Measurements from ENCODE around the gene FZD4. TPM values are rescaled to one million over a fixed set of nuclear protein-coding genes. Genes with fewer than 3 reads are reported as not detected.

Gene FZD4
- total RNA-seq, 1 experiment from 2014 or later = 7.7 TPM

DNA sequence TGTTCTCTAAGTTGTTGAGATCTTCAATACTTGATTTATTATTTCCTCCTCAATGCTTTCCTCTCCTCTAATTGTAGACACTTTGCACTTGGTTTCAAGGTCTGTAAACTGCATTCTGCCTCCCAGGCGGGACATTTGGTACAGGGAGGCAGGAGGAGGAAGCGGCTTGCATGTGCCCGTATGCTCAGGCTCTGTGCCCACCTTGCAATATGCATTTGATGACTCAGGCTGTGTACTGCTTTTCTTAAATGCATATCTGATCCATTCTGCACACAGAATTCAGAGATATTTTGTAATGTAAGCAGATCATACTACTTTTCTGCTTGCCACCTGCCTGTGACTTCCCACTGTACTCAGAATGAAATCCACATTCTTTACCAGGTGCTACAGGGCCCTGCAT lies 55.0 kb downstream of the FZD4 start:
- POLR2A ChIA-PET = no interaction called here
- Mint-ChIP-seq H3K4me1 (no peaks in the 10 kb centered on the region), H3K9me3 (no peaks in the 10 kb centered on the region), H3K27me3 (ENCODE audit: low read depth) (no peaks in the 10 kb centered on the region; the same call in 1 of the 2 replicates), H3K36me3 (no peaks in the 10 kb centered on the region), H3K4me3 (no peak overlapping the region), H3K27ac (no peak overlapping the region)
- TF ChIP-seq CREM (CRISPR knock-in tag; IDR thresholded peaks at IDR 0.05) (no peak), SMAD3 (CRISPR knock-in tag; IDR thresholded peaks at IDR 0.05; ENCODE audit: borderline replicate concordance) (no peak), TP53 (CRISPR knock-in tag; IDR thresholded peaks at IDR 0.05) (no peak)
- TF ChIP-seq, protein P1, sequence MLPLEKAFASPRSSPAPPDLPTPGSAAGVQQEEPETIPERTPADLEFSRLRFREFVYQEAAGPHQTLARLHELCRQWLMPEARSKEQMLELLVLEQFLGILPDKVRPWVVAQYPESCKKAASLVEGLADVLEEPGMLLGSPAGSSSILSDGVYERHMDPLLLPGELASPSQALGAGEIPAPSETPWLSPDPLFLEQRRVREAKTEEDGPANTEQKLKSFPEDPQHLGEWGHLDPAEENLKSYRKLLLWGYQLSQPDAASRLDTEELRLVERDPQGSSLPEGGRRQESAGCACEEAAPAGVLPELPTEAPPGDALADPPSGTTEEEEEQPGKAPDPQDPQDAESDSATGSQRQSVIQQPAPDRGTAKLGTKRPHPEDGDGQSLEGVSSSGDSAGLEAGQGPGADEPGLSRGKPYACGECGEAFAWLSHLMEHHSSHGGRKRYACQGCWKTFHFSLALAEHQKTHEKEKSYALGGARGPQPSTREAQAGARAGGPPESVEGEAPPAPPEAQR (CRISPR knock-in tag; IDR thresholded peaks at IDR 0.05) = no peak
- TF ChIP-seq, protein P2, sequence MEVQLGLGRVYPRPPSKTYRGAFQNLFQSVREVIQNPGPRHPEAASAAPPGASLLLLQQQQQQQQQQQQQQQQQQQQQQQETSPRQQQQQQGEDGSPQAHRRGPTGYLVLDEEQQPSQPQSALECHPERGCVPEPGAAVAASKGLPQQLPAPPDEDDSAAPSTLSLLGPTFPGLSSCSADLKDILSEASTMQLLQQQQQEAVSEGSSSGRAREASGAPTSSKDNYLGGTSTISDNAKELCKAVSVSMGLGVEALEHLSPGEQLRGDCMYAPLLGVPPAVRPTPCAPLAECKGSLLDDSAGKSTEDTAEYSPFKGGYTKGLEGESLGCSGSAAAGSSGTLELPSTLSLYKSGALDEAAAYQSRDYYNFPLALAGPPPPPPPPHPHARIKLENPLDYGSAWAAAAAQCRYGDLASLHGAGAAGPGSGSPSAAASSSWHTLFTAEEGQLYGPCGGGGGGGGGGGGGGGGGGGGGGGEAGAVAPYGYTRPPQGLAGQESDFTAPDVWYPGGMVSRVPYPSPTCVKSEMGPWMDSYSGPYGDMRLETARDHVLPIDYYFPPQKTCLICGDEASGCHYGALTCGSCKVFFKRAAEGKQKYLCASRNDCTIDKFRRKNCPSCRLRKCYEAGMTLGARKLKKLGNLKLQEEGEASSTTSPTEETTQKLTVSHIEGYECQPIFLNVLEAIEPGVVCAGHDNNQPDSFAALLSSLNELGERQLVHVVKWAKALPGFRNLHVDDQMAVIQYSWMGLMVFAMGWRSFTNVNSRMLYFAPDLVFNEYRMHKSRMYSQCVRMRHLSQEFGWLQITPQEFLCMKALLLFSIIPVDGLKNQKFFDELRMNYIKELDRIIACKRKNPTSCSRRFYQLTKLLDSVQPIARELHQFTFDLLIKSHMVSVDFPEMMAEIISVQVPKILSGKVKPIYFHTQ (CRISPR knock-in tag; IDR thresholded peaks at IDR 0.05) = no peak
- DNase-seq (ENCODE audit: low spot score) = no peak
- no peak for ATAC-seq
- CTCF ChIA-PET = no interaction called here

- CTCF ChIA-PET = no interaction called here
- H3K4me3 Mint-ChIP-seq = no peak overlapping the region
- H3K9me3 Mint-ChIP-seq = no peaks in the 10 kb centered on the region
- POLR2A ChIA-PET = no interaction called here
- DNase-seq (ENCODE audit: low spot score) (no peak), ATAC-seq (no peak)
- no peaks in the 10 kb centered on the region for H3K36me3 Mint-ChIP-seq
- TF ChIP-seq, protein P3, sequence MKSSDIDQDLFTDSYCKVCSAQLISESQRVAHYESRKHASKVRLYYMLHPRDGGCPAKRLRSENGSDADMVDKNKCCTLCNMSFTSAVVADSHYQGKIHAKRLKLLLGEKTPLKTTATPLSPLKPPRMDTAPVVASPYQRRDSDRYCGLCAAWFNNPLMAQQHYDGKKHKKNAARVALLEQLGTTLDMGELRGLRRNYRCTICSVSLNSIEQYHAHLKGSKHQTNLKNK (CRISPR knock-in tag; IDR thresholded peaks at IDR 0.05) = no peak
- no peak for TF ChIP-seq GABPB1 (CRISPR knock-in tag; IDR thresholded peaks at IDR 0.05)
- TF ChIP-seq, protein P4, sequence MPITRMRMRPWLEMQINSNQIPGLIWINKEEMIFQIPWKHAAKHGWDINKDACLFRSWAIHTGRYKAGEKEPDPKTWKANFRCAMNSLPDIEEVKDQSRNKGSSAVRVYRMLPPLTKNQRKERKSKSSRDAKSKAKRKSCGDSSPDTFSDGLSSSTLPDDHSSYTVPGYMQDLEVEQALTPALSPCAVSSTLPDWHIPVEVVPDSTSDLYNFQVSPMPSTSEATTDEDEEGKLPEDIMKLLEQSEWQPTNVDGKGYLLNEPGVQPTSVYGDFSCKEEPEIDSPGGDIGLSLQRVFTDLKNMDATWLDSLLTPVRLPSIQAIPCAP (CRISPR knock-in tag; IDR thresholded peaks at IDR 0.05) = no peak
- TF ChIP-seq PREB (CRISPR knock-in tag; IDR thresholded peaks at IDR 0.05; ENCODE audit: borderline replicate concordance) = no peak
- TF ChIP-seq, protein P5, sequence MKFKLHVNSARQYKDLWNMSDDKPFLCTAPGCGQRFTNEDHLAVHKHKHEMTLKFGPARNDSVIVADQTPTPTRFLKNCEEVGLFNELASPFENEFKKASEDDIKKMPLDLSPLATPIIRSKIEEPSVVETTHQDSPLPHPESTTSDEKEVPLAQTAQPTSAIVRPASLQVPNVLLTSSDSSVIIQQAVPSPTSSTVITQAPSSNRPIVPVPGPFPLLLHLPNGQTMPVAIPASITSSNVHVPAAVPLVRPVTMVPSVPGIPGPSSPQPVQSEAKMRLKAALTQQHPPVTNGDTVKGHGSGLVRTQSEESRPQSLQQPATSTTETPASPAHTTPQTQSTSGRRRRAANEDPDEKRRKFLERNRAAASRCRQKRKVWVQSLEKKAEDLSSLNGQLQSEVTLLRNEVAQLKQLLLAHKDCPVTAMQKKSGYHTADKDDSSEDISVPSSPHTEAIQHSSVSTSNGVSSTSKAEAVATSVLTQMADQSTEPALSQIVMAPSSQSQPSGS (CRISPR knock-in tag; IDR thresholded peaks at IDR 0.05; ENCODE audit: borderline replicate concordance, low read depth) = no peak
- TF ChIP-seq, protein P6, sequence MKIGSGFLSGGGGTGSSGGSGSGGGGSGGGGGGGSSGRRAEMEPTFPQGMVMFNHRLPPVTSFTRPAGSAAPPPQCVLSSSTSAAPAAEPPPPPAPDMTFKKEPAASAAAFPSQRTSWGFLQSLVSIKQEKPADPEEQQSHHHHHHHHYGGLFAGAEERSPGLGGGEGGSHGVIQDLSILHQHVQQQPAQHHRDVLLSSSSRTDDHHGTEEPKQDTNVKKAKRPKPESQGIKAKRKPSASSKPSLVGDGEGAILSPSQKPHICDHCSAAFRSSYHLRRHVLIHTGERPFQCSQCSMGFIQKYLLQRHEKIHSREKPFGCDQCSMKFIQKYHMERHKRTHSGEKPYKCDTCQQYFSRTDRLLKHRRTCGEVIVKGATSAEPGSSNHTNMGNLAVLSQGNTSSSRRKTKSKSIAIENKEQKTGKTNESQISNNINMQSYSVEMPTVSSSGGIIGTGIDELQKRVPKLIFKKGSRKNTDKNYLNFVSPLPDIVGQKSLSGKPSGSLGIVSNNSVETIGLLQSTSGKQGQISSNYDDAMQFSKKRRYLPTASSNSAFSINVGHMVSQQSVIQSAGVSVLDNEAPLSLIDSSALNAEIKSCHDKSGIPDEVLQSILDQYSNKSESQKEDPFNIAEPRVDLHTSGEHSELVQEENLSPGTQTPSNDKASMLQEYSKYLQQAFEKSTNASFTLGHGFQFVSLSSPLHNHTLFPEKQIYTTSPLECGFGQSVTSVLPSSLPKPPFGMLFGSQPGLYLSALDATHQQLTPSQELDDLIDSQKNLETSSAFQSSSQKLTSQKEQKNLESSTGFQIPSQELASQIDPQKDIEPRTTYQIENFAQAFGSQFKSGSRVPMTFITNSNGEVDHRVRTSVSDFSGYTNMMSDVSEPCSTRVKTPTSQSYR (CRISPR knock-in tag; IDR thresholded peaks at IDR 0.05) = no peak
- no peaks in the 10 kb centered on the region for H3K4me1 Mint-ChIP-seq
- H3K27me3 Mint-ChIP-seq (ENCODE audit: low read depth) = no peaks in the 10 kb centered on the region; the same call in 1 of the 2 replicates
- H3K27ac Mint-ChIP-seq = no peak overlapping the region
Measured at GRCh38 chr11:86898689-86899088, 56.5 kb downstream of the FZD4 start.
